ENCODE results near the gene ARHGAP26. TPM values are rescaled to one million over a fixed set of nuclear protein-coding genes. Genes with fewer than 3 reads are reported as not detected.

The ARHGAP26 gene
- total RNA-seq, 4 donors from 2014 or later = 11.1 to 36.1 (median 21.8) TPM

DNA sequence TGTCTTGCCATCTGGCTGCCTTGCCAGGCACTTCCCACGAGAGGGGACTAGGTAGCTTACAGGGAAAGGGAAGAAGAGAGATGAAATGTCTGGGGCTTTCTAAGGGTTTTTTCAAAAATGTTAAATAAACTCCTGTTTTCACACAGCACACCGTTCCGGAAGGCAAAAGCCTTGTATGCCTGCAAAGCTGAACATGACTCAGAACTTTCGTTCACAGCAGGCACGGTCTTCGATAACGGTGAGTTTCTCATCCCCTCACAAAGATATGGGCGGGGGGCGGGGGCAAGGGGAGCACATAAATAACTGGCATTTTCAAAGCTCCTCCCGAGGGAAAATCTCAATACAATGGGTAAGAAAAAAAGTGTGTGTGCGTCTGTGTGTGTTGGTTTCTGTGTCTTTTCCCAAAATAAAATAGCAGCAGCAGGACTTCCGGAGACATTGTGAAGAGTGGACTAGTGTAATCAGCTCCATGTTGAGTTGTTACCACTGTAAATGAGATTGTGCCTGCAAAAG lies 443.7 kb downstream of the ARHGAP26 start:
- H3K4me3 ChIP-seq = no peak overlapping the region
- WGBS = 47% methylated on average over 12 of the region's 12 CpGs
- no peaks in the 10 kb centered on the region for H3K9me3 ChIP-seq
- H3K36me3 ChIP-seq = peaks cover 2% of the 10 kb centered on the region
- TF ChIP-seq, protein P1, sequence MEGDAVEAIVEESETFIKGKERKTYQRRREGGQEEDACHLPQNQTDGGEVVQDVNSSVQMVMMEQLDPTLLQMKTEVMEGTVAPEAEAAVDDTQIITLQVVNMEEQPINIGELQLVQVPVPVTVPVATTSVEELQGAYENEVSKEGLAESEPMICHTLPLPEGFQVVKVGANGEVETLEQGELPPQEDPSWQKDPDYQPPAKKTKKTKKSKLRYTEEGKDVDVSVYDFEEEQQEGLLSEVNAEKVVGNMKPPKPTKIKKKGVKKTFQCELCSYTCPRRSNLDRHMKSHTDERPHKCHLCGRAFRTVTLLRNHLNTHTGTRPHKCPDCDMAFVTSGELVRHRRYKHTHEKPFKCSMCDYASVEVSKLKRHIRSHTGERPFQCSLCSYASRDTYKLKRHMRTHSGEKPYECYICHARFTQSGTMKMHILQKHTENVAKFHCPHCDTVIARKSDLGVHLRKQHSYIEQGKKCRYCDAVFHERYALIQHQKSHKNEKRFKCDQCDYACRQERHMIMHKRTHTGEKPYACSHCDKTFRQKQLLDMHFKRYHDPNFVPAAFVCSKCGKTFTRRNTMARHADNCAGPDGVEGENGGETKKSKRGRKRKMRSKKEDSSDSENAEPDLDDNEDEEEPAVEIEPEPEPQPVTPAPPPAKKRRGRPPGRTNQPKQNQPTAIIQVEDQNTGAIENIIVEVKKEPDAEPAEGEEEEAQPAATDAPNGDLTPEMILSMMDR (IDR thresholded peaks at IDR 0.05) = no peak
- TF ChIP-seq EP300 (IDR thresholded peaks at IDR 0.05) (no peak), POLR2AphosphoS5 (IDR thresholded peaks at IDR 0.05) (no peak), POLR2A (IDR thresholded peaks at IDR 0.05) (no peak)
- no peak for DNase-seq (ENCODE audit: low spot score in 2 of 2)
- H3K27ac ChIP-seq = no peak overlapping the region
- peaks cover 14% of the 10 kb centered on the region for H3K4me1 ChIP-seq
- no peaks in the 10 kb centered on the region for H3K27me3 ChIP-seq

DNA sequence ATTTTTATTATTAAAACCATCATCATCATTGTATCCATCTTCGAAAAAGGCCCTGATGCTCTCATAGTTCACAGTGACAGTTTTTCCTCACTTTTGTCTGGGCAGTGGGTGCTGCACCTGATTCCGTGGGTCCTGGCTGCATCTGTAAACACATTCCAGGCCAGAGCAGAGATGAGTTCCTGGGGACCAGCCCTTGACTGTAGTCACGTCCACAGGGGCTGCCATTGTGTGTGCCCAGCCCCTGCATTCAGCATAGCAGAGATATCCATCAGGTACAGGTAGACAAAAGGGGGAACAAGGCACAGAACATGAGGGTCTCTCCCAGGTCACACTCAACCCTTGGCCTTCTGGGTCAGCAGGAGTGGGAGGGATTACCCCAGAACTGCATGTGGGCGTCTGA lies 444.3 kb downstream of the ARHGAP26 start:
- peaks cover 2% of the 10 kb centered on the region for H3K36me3 ChIP-seq
- no peak for DNase-seq (ENCODE audit: low spot score in 2 of 2)
- H3K4me3 ChIP-seq = no peak overlapping the region
- H3K27me3 ChIP-seq = no peaks in the 10 kb centered on the region
- no peak overlapping the region for H3K27ac ChIP-seq
- peaks cover 14% of the 10 kb centered on the region for H3K4me1 ChIP-seq
- no peaks in the 10 kb centered on the region for H3K9me3 ChIP-seq
- 95% methylated on average over 4 of the region's 4 CpGs for WGBS
- no peak for TF ChIP-seq POLR2A (IDR thresholded peaks at IDR 0.05)
- TF ChIP-seq, protein P1 (IDR thresholded peaks at IDR 0.05) = no peak
- no peak for TF ChIP-seq POLR2AphosphoS5 (IDR thresholded peaks at IDR 0.05)
- no peak for TF ChIP-seq EP300 (IDR thresholded peaks at IDR 0.05)

DNA sequence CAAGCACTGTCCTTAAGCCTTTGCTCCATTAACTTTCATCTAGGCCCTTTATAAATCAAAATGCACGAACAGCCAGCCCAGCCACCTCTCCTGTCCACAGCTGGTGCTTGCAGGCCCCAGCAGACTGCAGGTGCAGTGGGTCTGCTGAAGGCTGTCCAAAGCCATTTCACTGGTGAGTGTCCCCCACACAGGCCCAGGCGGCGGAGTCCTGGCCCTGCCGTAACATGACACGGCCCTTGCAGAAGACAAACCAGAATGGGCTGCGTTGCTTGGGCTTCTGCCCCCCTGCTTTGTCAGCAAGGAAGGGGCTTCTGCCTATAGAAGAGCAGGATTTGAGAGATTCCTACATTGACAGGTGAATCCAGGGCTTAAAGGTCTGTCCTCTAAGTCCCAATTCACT lies 444.7 kb downstream of the ARHGAP26 start:
- H3K9me3 ChIP-seq = no peaks in the 10 kb centered on the region
- H3K27me3 ChIP-seq = no peaks in the 10 kb centered on the region
- 67% methylated on average over 3 of the region's 6 CpGs for WGBS

DNA sequence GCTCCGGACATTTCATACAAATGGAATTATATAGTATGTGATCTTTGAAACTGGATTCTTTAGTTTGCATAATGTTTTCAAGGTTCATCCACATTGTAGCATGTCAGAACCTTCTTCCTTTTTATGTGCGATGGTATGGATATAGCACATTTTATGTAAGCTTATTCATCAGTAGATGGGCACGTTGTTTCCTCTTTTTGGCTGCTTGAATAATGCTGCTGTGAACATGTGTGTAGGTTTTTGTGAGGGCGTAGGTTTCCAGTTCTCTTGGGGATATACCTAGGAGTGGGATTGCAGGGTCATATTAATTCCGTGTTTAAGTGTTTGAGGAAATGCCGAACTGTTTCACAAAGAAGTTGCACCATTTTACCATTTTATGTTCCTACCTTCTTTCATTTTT lies 445.5 kb downstream of the ARHGAP26 start:
- H3K27ac ChIP-seq = no peak overlapping the region
- no peak for DNase-seq (ENCODE audit: low spot score in 2 of 2)
- peaks cover 2% of the 10 kb centered on the region for H3K36me3 ChIP-seq
- H3K27me3 ChIP-seq = no peaks in the 10 kb centered on the region
- WGBS = 90% methylated on average over 6 of the region's 6 CpGs
- no peaks in the 10 kb centered on the region for H3K9me3 ChIP-seq
- H3K4me1 ChIP-seq = peaks cover 14% of the 10 kb centered on the region
- TF ChIP-seq, protein P1 (IDR thresholded peaks at IDR 0.05) = no peak
- no peak for TF ChIP-seq EP300 (IDR thresholded peaks at IDR 0.05)
- TF ChIP-seq POLR2AphosphoS5 (IDR thresholded peaks at IDR 0.05) = no peak
- no peak for TF ChIP-seq POLR2A (IDR thresholded peaks at IDR 0.05)
- no peak overlapping the region for H3K4me3 ChIP-seq

More for the DNA sequence above, 444.7 kb downstream of the ARHGAP26 start:
- peaks cover 14% of the 10 kb centered on the region for H3K4me1 ChIP-seq
- H3K36me3 ChIP-seq = peaks cover 2% of the 10 kb centered on the region
- H3K4me3 ChIP-seq = no peak overlapping the region
- TF ChIP-seq POLR2AphosphoS5 (IDR thresholded peaks at IDR 0.05) (no peak), POLR2A (IDR thresholded peaks at IDR 0.05) (no peak), EP300 (IDR thresholded peaks at IDR 0.05) (no peak)
- TF ChIP-seq, protein P1 (IDR thresholded peaks at IDR 0.05) = no peak
- no peak for DNase-seq (ENCODE audit: low spot score in 2 of 2)
- H3K27ac ChIP-seq = no peak overlapping the region

DNA sequence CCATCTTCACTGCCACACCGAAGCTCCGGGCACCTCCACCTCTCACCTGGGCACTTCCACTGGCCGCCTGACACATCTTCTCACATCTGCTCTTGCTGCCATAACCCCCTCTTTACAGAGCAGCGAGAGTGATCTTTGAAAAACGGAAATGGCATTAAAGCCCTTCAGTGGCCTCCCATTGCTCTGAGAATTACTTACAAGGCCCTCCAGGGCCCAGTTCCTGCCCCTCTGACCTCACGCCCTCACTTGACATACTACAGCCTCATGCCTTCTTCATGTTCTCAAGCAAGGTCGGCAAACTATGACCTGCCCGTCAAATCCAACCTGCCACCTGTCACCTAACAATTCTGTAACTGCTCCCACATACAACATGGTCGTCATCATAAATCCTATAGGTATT lies 446.0 kb downstream of the ARHGAP26 start:
- TF ChIP-seq EP300 (IDR thresholded peaks at IDR 0.05) (no peak), POLR2AphosphoS5 (IDR thresholded peaks at IDR 0.05) (no peak)
- Histone ChIP-seq H3K27me3 (no peaks in the 10 kb centered on the region), H3K27ac (no peak overlapping the region), H3K36me3 (peaks cover 2% of the 10 kb centered on the region), H3K4me3 (no peak overlapping the region), H3K4me1 (peaks cover 14% of the 10 kb centered on the region), H3K9me3 (no peaks in the 10 kb centered on the region)
- 84% methylated on average over 9 of the region's 9 CpGs for WGBS
- DNase-seq (ENCODE audit: low spot score in 2 of 2) = no peak
